ENCODE results near the gene NTRK2.

DNA sequence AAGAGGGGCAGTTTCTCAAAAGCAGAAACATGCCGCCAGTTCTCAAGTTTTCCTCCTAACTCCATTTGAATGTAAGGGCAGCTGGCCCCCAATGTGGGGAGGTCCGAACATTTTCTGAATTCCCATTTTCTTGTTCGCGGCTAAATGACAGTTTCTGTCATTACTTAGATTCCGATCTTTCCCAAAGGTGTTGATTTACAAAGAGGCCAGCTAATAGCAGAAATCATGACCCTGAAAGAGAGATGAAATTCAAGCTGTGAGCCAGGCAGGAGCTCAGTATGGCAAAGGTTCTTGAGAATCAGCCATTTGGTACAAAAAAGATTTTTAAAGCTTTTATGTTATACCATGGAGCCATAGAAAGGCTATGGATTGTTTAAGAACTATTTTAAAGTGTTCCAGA lies 142.8 kb downstream of the NTRK2 start:
- TF ChIP-seq, protein P1, sequence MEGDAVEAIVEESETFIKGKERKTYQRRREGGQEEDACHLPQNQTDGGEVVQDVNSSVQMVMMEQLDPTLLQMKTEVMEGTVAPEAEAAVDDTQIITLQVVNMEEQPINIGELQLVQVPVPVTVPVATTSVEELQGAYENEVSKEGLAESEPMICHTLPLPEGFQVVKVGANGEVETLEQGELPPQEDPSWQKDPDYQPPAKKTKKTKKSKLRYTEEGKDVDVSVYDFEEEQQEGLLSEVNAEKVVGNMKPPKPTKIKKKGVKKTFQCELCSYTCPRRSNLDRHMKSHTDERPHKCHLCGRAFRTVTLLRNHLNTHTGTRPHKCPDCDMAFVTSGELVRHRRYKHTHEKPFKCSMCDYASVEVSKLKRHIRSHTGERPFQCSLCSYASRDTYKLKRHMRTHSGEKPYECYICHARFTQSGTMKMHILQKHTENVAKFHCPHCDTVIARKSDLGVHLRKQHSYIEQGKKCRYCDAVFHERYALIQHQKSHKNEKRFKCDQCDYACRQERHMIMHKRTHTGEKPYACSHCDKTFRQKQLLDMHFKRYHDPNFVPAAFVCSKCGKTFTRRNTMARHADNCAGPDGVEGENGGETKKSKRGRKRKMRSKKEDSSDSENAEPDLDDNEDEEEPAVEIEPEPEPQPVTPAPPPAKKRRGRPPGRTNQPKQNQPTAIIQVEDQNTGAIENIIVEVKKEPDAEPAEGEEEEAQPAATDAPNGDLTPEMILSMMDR (IDR thresholded peaks at IDR 0.05), result no peak
- TF ChIP-seq POLR2AphosphoS5 (IDR thresholded peaks at IDR 0.05; ENCODE audit: insufficient read depth in 1 of 2, low read depth in 1 of 2), result no peak

Measured in vagina (tissue), 2 donors.